NB4 (cell line): ENCODE data around the gene MTMR2.

Experiments used
- MYC ChIP-seq: IDR thresholded peaks from 2 replicates; pipeline ENCODE4 v1.6.1; 2011; ENCODE audit warnings: low read depth, low read length
- POLR2A ChIP-seq: IDR thresholded peaks from 2 replicates; pipeline ENCODE4 v1.6.1; 2011; ENCODE audit warnings: mild to moderate bottlenecking; ENCODE audit not compliant: insufficient read length; ENCODE audit errors: extremely low read depth
- TF ChIP-seq, protein P1 (sequence below): IDR thresholded peaks from one replicate; pipeline ENCODE4 v1.5.1; 2012; ENCODE audit warnings: low read depth, low read length
- TF ChIP-seq, protein P2 (sequence below): IDR thresholded peaks from 2 replicates; pipeline ENCODE4 v1.6.1; 2011; ENCODE audit warnings: low read depth, low read length

DNA sequence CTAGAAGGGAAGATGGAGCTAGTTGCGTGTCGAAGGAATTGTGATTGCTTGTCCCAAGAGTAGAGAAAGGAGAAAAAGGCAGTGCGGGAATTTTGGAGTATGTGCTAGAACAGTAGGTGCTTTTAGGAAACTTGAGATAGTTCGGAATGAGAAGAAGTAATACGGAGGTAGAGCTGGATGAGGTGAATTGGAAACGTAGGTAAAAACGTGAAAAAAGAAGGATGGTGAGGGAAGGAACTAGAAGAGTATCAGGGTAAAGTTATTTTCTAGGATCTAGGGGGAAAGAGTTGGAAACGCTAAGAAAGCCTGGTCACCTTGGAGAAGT is 132.2 kb downstream of the MTMR2 start:
- TF ChIP-seq, protein P1, sequence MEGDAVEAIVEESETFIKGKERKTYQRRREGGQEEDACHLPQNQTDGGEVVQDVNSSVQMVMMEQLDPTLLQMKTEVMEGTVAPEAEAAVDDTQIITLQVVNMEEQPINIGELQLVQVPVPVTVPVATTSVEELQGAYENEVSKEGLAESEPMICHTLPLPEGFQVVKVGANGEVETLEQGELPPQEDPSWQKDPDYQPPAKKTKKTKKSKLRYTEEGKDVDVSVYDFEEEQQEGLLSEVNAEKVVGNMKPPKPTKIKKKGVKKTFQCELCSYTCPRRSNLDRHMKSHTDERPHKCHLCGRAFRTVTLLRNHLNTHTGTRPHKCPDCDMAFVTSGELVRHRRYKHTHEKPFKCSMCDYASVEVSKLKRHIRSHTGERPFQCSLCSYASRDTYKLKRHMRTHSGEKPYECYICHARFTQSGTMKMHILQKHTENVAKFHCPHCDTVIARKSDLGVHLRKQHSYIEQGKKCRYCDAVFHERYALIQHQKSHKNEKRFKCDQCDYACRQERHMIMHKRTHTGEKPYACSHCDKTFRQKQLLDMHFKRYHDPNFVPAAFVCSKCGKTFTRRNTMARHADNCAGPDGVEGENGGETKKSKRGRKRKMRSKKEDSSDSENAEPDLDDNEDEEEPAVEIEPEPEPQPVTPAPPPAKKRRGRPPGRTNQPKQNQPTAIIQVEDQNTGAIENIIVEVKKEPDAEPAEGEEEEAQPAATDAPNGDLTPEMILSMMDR: no peak
- TF ChIP-seq POLR2A (no peak), MYC (no peak)
- TF ChIP-seq, protein P2, sequence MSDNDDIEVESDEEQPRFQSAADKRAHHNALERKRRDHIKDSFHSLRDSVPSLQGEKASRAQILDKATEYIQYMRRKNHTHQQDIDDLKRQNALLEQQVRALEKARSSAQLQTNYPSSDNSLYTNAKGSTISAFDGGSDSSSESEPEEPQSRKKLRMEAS: no peak
